HG03175 (cell line): ENCODE measurements around the gene FBXL12.
"Not testable (repeated sequence)": the region's sequence is repeated elsewhere in the genome, so short reads cannot be mapped to it uniquely, and the experiment has no call there.

Experiments used
- ATAC-seq: cut with Tn5 transposase; IDR thresholded peaks from one replicate; pipeline ENCODE4 v1.9.1; 2021; ENCODE audit warnings: mild to moderate bottlenecking, moderate library complexity; ENCODE audit not compliant: unreplicated experiment

FBXL12 gene

GRCh38 chr19:9839415-9839814, 20.5 kb upstream of the FBXL12 start:
- no peak for ATAC-seq

- ATAC-seq: no peak
Measured at GRCh38 chr19:9838324-9838723, 19.4 kb upstream of the FBXL12 start.

GRCh38 chr19:9836021-9836420, 17.1 kb upstream of the FBXL12 start:
- no peak for ATAC-seq

- peak; percentile 8 for ATAC-seq
Measured at GRCh38 chr19:9835507-9835949, 16.6 kb upstream of the FBXL12 start.

GRCh38 chr19:9834726-9835506, 16.0 kb upstream of the FBXL12 start, which contains the start of gene PIN1:
Gene PIN1, plus strand, starts transcription at chr19:9835318. Its CDS starts 27 bp downstream, at chr19:9835345.
- ATAC-seq: peak; percentile 95

- no peak for ATAC-seq
Measured at GRCh38 chr19:9834307-9834725, 15.4 kb upstream of the FBXL12 start.

- ATAC-seq: no peak
Measured at GRCh38 chr19:9828551-9829063, 9.7 kb upstream of the FBXL12 start.

- peak; percentile 93 for ATAC-seq
Measured at GRCh38 chr19:9827289-9828238, 8.7 kb upstream of the FBXL12 start, which contains the start of gene UBL5. Gene UBL5, plus strand, starts transcription at chr19:9827918. Its CDS starts 420 bp downstream, at chr19:9828338.

- ATAC-seq: no peak
Measured at GRCh38 chr19:9823816-9824215, 4.9 kb upstream of the FBXL12 start.

GRCh38 chr19:9820034-9820433, 1.2 kb upstream of the FBXL12 start:
- not testable (repeated sequence) for ATAC-seq

- ATAC-seq: no peak
Measured at GRCh38 chr19:9819596-9819909, 674 bp upstream of the FBXL12 start.

GRCh38 chr19:9818175-9818733, 625 bp downstream of the FBXL12 start:
- no peak for ATAC-seq

GRCh38 chr19:9811139-9811538, 7.7 kb downstream of the FBXL12 start:
- no peak for ATAC-seq

GRCh38 chr19:9808855-9809824, 9.7 kb downstream of the FBXL12 start:
- no peak for ATAC-seq

- no peak for ATAC-seq
Measured at GRCh38 chr19:9806803-9807202, 12.1 kb downstream of the FBXL12 start.

GRCh38 chr19:9801976-9802375, 16.9 kb downstream of the FBXL12 start:
- no peak for ATAC-seq

- ATAC-seq: no peak
Measured at GRCh38 chr19:9799162-9799561, 19.7 kb downstream of the FBXL12 start.

- ATAC-seq: no peak
Measured at GRCh38 chr19:9797871-9798270, 21.0 kb downstream of the FBXL12 start.

- peak; percentile 56 for ATAC-seq
Measured at GRCh38 chr19:9796113-9796773, 22.6 kb downstream of the FBXL12 start.
